Right lobe of liver (tissue), 4 donors: ENCODE data around the gene MEF2C.

Experiments used
- POLR2A ChIP-seq: fragments of 450-650 bp; IDR thresholded peaks from one replicate; pipeline ENCODE4 v1.6.1; 2017; ENCODE audit warnings: antibody characterized with exemption, mild to moderate bottlenecking
- TF ChIP-seq, protein P1 (sequence below), 4 donors: fragments of 200-600 bp in 3 of 4; fragments of 450-650 bp in 1 of 4; IDR thresholded peaks; one replicate each; pipeline versions ENCODE4 v1.5.1 to v1.8.0; 2016 to 2022; ENCODE audit warnings: antibody characterized with exemption in 4 of 4, mild to moderate bottlenecking in 2 of 4
- donor health status: DM: no; HTN: no; CAD: no.
- donor health status: DM: no; HTN: no; CAD: no.
- donor health status: DM: no; HTN: yes; CAD: no.

- TF ChIP-seq, protein P1, sequence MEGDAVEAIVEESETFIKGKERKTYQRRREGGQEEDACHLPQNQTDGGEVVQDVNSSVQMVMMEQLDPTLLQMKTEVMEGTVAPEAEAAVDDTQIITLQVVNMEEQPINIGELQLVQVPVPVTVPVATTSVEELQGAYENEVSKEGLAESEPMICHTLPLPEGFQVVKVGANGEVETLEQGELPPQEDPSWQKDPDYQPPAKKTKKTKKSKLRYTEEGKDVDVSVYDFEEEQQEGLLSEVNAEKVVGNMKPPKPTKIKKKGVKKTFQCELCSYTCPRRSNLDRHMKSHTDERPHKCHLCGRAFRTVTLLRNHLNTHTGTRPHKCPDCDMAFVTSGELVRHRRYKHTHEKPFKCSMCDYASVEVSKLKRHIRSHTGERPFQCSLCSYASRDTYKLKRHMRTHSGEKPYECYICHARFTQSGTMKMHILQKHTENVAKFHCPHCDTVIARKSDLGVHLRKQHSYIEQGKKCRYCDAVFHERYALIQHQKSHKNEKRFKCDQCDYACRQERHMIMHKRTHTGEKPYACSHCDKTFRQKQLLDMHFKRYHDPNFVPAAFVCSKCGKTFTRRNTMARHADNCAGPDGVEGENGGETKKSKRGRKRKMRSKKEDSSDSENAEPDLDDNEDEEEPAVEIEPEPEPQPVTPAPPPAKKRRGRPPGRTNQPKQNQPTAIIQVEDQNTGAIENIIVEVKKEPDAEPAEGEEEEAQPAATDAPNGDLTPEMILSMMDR (IDR thresholded peaks at IDR 0.05), result no peak
- TF ChIP-seq POLR2A, result no peak
These were observed 122.5 kb downstream of the MEF2C start for GRCh38 chr5:88760527-88760926.
